Activated CD8-positive, alpha-beta memory T cell treated with anti-CD3 and anti-CD28 coated beads, Interleukin-2, amount 50 U/mL, for 4 hours (primary cell): Measurements from ENCODE around the gene LTF.
A peak's percentile ranks its signal among the peaks of the same experiment; 100 is the strongest.

Source experiments
- DNase-seq: peaks from one replicate; pipeline ENCODE4 v3.0.0-alpha.2; 2020

Gene LTF

DNA sequence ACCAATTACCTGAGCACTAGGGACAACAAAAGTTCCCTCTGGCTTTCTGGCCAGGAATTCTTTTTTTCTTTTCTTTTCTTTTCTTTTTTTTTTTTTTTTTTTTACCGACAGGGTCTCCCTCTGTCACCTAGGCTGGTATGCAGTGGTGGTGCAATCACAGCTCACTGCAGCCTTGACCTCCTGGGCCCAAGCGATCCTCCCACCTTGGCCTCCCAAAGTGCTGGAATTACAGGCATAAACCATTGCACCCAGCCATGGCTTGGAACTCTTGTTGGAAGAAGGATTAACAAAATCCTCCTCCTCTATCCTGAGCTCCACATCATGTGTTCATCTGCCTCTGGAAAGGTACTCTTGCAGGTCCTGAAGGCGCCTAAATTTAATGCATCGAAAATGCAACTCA lies 2.9 kb upstream of the LTF start:
- no peak for DNase-seq

DNA sequence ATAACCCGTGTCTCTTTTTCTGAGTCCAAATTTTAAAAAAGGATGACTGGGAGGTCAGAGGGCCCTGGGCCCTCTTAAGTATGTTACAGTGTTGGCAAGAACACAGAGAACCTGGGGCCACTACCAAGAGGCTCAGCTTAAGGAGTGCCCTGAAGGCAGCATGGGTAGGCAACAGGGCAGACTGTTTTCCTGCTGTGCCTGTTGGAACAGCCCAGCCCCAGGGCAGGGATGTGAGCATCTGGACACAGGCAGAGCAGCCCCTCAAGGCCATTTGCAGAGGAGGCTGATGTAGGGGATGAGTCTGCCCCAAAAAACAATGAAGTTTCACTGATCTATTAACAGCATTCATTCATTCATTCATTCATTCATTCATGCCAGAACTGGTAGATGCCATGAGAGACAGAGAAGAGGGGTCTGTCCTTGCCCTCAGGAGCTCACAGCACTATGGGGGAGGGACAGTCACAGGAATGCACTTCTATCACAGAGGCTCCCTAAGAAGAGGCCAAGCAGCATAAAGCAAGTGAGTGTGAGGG lies 2.2 kb upstream of the LTF start:
- no peak for DNase-seq

DNA sequence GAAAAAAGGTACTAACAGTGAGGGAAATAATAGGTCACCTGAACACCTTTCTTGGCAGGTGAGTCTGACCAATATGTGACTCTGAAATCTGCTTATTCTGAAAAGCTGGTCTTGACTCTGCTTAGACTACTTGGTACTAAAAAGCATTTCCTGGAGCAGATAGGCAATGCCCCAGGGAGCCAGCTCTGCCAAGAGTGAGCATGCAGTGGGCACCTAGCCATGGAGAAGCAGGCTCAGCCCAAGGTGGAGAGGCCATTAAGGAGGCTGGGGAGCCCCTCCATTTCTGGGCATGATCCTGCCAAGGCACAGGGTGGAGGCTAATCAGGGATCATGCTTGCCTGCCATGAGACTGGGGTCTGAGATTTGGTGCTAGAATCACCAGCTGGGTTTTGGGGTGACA lies 1.6 kb upstream of the LTF start:
- no peak for DNase-seq

DNA sequence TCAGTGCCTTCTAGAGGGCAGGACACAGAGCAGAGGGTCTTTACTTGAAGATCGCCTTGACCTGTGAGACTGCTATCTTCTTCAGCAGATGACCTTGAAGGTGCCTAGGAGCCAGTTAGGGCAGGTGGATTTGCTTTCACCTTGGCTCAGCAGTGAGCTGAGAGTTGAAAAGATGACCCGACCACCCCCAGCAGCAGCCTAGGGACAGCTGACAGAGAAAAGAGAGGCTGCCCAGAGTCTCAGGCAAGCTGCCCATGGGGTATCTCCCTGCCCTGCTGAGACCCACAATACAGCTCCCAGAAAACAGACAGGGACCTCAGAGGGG lies 453 bp upstream of the LTF start:
- no peak for DNase-seq

DNA sequence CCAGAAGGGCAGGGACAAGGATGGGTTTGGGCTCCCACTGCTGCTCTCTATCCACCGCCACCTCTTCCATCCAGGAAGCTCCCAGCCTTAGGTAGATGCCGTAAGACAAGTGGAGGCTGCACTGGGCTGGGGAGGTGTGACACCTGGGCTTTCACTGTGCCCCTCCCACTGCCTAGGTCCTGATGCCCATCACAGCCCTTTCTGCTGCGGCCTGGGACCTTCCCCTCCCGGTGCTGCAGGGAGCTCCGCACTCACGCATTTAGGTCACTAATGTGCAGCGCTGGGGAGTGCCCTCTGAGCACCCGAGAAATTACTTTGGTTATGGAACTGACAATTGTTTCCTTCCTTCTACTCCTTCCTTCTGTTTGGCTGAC lies 850 bp downstream of the LTF start:
- DNase-seq: no peak

DNA sequence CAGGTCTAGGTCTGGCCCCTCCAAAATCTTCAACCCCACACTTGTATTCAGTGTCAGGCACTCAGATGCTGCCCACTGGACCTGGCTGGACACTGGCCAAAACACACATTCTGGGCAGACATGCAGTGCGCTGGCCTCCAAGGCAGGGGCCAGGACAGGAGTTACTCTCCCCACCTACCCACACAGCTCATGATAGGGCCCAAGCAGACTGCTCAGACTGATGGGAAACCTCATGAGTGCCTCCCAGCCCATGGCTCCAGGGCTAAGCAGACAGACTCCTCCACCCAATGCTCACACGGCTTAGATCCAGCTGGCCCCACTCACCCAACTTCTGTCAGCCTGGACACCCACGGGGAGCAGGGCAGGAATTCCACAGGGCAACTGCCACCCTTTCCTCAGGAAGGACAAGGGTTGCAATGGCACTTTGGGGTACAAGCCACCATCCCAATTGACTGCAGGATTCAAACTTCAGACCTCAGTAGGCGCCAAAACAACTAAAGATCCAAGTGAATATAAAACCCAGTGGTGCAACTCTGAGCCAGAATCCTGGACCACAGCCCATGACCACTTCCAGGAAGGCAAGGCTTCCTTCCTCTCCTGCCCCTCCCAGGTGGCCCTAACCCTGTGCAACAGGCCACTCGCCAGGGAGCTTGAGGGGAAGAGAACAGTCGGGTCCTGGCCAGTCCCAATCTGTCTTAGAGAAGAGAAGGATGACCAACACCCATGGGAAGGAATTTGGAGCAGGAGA lies 1.4 kb downstream of the LTF start:
- DNase-seq: no peak

DNA sequence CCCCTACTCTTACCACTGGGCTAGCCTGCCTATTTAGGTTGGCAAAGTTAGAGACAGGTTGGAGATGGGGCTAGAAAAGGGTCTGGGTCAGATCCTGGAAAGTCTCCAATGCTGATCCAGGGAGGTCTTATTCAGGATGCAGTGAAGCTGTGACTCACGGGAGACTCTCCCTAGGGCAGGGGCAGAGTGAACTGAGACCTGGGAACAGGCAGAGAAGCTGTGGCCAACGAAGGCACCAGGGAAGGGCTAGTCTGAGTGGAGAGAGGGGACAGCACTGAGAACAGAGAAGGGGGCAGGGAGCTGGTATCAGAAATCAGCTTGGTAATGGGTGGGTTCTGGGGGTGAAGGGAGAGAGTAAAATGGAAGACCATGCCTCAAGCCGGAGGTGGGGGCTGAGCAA lies 2.2 kb downstream of the LTF start:
- no peak for DNase-seq

DNA sequence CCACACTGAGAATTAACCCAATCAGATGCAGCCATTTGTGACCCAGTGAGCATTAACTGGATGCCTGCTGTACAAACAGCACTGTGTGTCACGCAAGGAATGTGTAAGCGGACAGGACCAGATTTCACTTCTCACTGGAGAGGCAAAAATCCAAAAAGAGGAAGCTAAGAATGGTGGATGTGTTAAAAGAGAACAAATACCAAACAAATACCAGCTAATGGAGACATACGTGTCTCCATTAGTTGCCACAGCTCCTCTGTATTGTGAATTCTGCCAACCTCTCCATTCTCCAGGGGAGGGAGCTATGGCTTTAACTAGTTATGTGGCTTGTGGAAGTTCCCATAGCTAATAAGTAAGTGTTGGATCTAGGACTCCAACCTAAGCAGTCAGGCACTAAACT lies 2.6 kb downstream of the LTF start:
- DNase-seq: no peak

DNA sequence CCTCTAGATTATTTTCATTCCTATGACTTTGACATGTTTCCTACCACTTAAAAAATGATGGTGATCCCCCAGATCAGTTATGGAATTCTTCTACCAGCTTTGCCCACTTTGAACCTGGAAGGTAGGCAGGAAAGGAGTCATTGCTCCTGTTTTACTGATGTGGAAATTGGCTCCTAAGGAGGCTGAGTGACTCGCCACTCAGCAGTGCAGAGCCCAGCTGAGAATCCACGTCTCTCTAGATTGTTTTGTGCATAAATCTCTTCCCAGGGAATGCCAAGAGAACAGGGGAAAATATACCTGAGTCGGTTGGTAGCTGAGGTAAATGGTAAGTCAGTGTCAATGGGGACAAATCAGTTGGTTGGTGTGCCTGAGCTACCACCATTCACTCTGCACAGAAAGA lies 4.7 kb downstream of the LTF start:
- DNase-seq: no peak

DNA sequence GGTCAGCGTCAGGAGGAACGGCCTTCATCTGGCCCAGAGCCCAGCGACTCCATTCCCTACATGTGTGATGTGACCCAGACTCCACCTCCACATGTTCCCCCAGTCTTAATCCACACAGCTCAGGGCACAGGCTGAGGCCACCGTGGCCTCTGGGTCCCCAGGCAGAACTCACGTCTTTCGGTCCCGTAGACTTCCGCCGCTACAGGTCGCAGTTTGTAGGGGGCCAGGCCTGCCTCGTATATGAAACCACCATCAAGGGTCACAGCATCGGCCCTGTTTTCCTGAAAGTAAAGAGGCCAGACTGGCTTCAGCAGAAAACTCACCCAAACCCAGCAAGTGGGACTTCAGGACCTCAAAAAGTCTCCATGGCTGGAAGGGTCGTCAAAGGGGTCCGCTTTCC lies 8.6 kb downstream of the LTF start:
- no peak for DNase-seq

DNA sequence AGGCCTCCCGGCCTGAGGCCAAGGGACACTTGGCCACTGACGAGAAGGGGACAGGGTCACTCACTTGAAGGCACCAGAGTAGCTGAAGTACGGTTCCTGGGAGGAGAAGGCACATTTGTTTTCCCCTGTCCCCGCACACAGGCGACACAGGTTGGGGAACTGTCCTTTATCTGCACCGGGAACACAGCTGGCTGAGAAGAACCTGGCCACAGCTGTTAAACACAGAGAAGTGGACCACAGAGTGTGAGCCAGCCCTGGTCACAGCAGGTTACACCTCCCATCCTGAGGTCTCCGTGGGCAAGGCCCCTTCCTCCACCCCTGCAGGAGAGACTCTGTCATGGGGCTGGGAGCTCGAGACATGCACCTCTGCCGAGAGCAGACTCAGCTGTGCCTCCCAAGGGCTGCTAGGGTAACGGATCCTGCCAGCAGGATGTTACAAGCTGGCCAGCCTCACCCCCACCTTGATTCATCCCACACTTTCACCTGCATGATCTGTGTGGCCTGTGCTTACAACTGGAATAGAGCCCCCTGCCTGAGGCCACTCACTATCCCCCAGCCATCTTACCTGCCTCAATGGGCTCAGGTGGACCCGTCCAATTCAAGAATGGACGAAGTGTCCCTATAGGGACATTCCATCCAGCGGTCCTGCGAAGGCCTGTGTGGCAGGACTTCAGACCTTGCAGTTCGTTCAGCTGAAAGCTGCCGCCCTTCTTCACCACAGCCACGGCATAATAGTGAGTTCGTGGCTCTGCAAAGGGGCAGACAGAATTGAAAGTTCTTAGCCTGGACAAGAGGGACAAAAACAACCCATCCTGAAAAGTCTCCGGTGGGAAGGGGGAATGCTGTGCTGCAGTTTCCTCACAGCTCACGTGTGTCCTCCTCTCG lies 9.2 kb downstream of the LTF start:
- DNase-seq: no peak

DNA sequence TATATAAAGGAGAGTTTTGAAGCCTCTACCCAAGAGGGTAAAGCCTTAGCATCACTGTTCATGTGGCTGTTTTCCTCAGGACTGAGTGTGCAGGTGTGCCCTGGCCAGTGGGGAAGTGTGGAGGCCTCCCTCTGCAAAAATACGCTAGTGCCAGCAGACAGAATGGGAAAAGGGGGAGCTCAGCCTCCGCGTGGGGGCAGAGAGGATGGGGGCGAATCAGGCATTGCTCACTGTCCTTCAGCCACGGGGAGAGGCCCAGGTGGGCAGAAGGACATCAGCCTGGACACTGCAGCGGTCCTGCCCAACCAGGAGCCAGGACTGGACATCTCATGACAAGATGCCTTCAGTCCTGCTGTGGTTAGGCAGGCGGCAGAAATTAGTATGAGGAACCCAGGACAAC lies 10.1 kb downstream of the LTF start:
- no peak for DNase-seq

DNA sequence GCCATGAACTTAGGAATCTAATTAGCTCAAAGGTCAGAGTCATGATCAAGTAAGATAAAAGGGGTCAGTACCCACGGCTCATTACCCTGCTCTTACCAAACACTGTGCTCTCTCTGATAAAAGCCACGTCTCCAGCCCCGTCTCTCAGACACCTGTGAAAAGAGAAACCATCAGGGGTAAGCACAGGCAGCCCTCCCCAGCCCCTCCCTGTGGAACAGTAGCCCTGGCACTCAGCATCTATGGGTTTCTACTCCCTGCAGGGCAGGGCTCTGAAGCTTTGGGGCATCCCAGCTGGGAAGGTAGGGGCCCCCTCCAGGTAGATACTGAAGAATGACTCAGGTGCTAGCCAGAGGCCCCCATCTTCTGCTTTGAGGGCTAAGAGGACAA lies 10.5 kb downstream of the LTF start:
- DNase-seq: no peak

DNA sequence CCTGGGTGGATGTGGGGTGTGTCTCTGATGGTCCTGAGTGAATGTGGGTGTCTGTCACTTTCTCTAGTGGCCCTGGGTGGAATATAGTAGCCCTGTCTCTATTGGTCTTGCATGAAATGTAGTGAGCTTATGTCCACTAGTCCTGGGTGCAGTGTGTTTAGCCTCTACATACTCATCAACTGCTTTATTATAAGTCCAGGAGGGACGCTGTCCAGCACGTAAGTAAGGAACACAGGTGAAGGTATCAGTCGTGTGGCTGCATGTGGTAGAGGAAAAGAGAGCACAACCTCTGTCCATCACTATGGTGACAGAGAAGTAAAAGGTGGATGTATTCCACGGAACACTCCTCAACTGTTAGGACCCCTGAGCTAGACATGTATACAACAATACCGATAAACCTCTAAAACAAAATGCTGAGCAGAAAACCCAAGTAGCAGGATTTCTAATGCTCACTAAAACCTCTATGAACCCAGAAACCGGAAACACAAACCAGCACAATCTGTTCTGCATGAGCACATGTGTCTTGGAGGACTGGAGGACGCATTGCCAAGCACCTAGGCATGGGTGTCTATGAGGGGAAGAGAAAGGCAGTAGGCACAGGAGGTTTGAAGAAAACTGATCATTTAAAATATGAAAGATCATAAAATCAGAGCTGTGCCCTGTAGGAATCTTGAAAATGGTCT lies 11.0 kb downstream of the LTF start:
- DNase-seq: no peak

DNA sequence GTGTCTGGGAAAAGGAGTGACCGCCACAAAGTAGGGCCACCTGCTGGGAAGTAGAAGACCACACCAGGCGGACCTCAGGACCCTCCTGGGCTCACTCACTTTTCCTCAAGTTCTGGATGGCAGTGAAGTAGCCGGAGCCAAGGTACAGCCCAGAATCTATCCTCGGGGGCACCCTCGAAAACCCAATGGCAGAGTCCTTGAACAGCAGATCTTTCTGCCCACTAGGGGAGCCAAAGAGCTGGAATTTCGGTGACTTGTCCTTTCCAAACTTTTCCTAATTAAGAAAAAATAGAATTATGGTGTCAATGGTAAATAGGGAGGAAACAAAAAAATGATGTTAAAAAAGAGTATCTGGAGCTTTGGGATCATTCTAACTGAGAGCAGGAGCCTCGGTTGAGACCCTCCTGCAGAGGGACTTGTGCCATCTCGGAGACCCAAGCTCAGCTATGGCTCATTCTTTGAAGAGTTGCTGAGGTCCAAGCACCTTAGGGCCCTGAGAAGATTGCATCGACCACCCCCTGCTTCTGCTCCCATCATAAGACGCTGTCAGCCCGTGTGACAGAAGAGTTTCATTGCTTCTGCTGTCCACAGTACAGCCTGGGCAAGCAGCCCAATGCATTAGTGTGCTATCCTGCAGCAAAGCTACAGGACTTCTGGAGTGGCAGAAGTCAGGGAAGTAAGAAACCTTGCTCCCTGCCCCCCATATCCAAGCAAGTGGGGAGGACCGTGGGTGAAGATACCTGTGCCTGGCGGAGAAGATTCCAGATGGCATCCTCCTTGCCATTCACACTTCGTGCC lies 14.8 kb downstream of the LTF start:
- DNase-seq: no peak

DNA sequence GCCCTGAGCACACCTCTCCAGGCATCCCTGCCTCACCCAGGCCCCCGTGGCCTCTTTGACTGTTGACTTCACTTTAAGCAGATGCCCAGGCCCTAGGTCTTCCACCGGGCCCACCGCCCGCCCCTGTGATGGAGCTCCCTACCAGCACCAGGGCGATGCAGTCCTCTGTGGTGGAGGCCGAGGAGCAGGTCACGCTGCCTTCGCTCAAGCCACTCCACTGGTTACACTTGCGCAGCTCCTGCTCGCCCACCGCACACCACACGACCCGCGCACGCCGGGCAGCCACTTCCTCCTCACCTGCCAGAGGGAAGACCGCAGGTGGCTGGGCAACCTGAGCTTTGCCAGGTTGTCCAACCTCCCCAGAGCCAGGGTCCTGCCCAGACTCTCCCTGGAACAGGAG lies 16.0 kb downstream of the LTF start:
- no peak for DNase-seq

DNA sequence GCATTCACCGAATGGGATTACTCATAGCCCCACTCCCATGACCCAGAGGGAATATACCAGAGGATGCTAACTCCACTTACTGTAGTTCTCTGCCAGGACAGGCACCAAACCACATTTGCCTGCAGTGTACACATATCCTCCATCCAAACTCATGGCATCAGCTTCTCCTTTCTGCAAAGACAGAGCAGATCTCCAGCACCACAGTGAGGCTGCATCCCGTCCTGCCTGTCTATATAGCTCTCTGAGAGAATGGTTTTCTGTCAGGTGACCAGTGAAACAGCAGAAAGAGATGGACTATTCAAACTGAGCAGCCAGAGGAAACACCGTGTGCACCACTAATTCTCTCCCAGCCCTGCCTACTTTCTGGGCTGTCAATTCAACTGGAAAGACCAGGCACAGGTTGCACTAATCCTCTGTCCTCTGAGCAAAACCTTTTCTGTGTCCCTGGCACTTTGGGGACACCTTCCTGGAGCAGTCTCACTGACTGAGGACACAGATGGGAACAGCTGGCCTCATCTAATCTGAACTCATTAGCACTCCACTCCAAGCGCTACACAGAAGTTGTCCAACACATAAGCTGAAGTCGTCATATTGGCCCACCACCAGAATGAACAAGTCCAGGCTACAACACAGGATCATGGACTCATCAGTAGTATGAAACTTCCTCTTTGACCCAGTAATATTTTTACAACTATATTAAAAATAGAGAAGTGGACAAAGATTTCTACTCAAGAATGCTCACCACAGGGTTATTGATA lies 17.3 kb downstream of the LTF start:
- no peak for DNase-seq

DNA sequence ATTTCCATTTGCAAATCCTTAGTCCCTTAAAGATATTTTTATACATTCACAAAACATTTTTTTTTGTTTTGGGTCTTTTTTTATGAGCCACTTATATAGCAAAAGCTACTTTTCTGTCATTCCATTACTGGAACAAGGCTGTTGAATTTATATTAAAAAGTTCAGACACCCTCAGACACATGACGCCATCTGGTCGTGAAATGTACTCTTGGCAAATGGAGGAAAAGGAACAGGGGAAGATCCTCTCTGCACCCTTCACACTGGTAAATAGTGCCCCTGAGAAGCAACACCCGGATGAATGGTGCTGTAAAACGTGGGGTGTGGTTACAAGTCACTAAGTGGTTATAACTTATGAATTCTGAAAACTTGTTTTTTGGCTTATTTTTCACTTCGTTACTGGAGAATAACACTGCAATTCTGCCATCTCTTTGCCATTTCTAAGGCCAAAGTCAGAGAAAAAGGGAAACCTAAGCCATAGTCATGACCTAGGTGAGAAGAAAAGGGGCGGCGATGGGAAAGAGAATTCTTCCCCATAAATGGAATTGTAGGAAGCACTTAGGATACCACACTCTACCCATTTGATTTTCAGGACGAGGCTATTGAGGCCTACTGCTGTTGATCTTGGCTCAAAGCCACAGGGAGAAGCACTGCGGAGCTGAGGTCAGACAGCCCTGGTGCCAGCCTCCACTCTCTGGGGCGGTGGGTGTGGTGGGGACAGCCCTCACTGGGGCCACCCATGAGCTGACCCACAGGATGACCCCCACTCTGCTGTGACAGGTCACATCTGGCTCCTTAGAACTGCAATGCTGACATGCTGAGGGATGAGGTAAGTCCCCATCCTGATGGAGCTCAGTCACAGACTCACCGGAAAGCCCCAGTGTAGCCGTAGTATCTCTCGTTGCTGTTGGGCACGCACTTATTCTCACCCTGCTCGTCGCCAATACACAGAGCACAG lies 21.9 kb downstream of the LTF start:
- DNase-seq: peak; percentile 47

DNA sequence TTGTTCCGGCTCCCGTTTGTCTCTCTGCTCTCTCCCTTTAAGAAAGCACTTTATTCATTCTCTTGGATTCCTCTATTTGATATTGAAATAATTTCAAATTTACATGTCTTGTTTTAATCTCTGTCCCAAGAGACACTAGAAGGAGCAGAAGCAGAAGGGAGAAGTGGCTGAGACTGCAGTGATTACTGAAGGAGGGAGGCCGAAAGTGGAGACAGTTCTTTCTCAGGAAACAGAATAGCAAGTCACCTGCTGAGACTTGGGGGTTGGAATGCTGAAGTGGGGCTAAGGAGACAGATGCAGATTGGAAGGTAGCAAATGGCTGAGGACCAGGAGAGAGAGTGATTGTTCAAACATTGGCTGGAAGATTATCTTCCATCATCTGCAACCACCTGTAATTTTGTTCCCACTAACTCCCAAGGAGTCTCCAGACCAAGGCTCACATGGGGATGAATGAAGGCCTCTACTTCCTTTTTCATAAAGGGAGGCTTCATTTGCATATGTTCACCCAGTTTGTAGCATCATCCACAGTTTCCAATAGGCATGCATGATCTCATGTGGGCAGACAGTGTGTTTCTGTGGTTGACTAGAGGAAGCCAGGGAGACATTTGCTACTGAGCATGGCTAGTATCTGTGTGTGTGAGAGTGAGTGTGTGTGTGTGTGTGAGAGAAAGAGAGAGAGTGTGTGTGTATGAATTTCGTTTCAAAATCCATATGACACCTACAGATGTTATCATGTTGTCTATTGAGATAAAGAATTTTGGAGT lies 24.0 kb downstream of the LTF start:
- no peak for DNase-seq

DNA sequence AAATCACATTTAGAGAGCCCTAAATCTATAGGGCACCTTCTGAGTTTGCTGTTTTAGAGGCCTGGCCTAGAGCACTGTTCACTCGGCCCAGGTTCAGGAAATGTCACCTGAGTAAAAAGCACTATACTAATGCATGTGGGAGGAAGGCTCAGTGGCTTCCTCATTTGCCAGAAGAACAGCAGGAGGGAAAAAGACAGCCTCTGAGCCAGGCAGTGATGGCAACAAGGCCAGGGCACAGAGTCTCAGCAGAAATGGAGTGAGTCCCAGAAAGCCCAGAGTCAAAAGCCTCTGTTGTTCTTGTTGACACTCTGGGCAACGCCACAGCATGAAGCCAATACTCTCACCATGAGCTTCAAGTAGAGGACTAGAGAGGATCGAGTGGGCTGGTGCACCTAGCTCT lies 25.9 kb downstream of the LTF start:
- no peak for DNase-seq
